ENCODE results near the gene FAM83E. TPM values are rescaled to one million over a fixed set of nuclear protein-coding genes. Genes with fewer than 3 reads are reported as not detected.

FAM83E gene
- total and polyA plus RNA-seq, 8 donors, result 1.2 to 3.4 (median 2.6) TPM

DNA sequence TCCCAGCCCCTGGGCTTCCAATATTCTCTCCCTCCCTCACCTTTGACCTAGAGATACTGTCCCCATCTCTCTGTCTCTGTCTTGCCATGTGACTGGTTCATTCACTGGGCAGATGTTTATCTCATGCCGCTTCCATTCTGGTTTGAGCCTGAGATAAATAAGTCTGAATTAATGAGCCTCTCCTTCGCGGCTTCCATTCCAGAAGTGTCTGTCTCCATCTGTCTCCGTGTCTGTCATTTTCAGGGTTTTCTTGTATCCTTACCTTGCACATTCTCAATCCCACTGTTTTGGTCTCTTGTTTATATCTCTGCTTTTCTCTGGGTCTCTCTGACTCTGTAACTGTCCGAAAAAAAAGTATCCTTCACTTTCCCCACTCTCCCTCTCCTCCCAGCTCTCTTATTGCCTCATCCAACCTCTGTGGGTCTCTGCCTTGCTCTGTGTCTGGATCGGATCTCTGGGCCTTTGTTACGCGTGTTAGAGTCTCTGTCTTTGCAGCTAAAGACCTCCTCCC lies 8.7 kb upstream of the FAM83E start:
- H3K4me1 ChIP-seq, result peaks cover 0 to 17% (median 0%) of the 10 kb centered on the region in 3 donors
- H3K9me3 ChIP-seq, result no peaks in the 10 kb centered on the region
- peak overlapping the region in 2 of 4 donors; percentile 30 to 51 for H3K4me3 ChIP-seq
- no peak for FAIRE-seq
- TF ChIP-seq, protein P1, sequence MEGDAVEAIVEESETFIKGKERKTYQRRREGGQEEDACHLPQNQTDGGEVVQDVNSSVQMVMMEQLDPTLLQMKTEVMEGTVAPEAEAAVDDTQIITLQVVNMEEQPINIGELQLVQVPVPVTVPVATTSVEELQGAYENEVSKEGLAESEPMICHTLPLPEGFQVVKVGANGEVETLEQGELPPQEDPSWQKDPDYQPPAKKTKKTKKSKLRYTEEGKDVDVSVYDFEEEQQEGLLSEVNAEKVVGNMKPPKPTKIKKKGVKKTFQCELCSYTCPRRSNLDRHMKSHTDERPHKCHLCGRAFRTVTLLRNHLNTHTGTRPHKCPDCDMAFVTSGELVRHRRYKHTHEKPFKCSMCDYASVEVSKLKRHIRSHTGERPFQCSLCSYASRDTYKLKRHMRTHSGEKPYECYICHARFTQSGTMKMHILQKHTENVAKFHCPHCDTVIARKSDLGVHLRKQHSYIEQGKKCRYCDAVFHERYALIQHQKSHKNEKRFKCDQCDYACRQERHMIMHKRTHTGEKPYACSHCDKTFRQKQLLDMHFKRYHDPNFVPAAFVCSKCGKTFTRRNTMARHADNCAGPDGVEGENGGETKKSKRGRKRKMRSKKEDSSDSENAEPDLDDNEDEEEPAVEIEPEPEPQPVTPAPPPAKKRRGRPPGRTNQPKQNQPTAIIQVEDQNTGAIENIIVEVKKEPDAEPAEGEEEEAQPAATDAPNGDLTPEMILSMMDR (IDR thresholded peaks at IDR 0.05), result no peak
- DNase-seq, result no peak
- intact Hi-C loops (cut with DNase I), result no loop called here
- WGBS, 2 donors, result 27 to 28% methylated on average over 8 of the region's 8 CpGs
- H3K27me3 ChIP-seq, result no peaks in the 10 kb centered on the region
- no peak for ATAC-seq
- H3K27ac ChIP-seq, result peak overlapping the region; percentile 20 to 69 (median 40)
- no peaks in the 10 kb centered on the region for H3K36me3 ChIP-seq

DNA sequence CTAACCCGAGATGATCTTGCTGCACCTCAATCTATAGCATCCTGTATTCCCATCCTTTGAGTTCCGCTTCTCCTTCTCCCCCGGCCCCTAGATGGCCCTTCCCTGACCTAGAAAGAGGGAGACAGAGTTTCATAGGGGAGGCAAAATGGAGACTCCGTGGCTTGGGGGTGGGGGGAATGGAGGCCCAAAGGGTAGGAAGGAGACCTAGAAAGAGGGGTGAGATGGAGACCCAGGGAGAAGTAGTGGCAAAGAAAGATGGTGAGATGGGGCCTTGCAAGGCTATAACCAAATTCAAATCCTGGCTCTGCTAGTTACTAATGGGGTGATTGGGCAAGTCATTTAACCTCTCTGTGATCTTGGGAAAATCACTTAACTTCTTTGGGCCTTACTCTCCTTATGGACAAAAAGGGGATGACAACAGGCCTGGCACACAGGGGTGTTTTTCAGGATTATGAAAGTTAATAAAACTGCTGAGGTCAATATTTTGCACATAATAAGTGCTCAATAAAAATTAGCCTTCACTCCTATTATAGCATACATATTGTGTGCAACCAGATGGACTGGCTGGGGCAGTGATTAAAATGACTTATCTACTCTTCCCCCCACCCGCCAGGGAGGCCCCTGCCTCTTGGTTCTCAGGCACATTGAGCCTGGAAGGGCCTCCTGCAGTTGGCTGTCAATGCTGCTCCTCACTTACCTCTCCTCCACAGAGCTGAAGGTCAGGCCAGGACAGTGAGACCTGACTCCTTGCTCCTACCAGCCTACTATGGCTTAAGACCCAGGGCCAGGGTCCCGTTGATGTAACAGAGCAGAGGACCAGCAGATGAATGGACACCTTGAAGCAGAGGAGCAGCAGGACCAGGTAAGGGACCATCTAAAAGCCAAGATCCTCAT lies 5.1 kb upstream of the FAM83E start:
- intact Hi-C loops (cut with DNase I), result no loop called here
- no peak for FAIRE-seq

DNA sequence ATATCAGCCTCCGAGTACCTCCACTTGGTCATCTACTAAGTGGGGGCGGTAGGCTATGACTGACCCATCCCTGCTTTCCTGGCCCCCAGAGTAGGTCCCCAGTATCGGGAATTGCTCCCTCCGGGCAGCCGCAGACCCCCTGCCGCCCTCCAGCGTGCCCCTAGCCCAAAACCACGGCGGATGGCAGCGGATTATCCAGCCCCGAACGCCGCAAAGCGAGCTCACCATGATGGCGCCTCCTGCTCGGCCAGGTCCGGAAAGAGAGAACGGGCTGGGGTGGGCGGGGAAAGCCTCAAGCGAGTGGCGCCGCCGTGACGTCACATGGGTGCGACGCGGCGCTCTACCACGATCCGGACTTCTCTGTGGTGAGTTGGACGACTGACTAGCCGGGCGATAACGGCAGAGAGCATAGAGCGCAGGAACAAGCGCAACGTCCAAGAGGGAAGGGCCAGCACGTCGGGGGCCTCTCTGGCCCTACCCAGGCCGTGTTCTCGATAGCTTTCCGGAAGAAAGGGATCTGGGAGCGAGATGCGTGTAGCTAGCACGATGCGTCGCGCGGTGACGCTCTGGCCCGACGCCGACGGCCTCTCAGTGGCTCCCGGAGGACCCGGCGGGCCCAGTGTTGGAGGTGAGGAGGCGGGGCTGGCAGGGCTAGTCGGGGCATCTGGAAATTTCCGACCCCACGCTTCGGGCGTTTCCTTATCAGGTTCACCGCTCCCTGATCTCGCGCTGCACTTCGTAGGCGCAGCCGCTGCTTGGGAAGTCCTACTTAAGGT lies 4.2 kb upstream of the FAM83E start, which contains the start of the genes RPL18 and SPHK2:
TSS of gene RPL18 (minus strand) at position 263 of the 776 bp plus-strand sequence. CDS start at position 228, 35 bp downstream.
TSS of gene SPHK2 (plus strand) at position 591 of the 776 bp plus-strand sequence. CDS start 1,009 bp downstream, outside the sequence.
- 0% methylated on average over 67 to 69 of the region's 69 CpGs for WGBS, 2 donors
- H3K9me3 ChIP-seq, result no peaks in the 10 kb centered on the region
- TF ChIP-seq, protein P1 (IDR thresholded peaks at IDR 0.05), result no peak
- ATAC-seq, result peak; percentile 83 to 88 (median 86)
- intact Hi-C loops (cut with DNase I), result no loop called here
- peaks cover 8 to 31% (median 12%) of the 10 kb centered on the region in 3 donors for H3K4me1 ChIP-seq
- H3K4me3 ChIP-seq, result peak within 1 kb of the TSS; percentile 63 to 93 (median 76)
- peaks cover 0 to 24% (median 22%) of the 10 kb centered on the region in 3 donors for H3K36me3 ChIP-seq
- DNase-seq, result peak; percentile 97 to 99 (median 98)
- peak; percentile 75 for FAIRE-seq
- peak within 1 kb of the TSS; percentile 73 to 89 (median 80) for H3K27ac ChIP-seq
- no peaks in the 10 kb centered on the region for H3K27me3 ChIP-seq

More for the DNA sequence above, 5.1 kb upstream of the FAM83E start:
- peaks cover 0 to 24% (median 20%) of the 10 kb centered on the region in 3 donors for H3K36me3 ChIP-seq
- peak overlapping the region; percentile 13 to 68 (median 50) for H3K4me3 ChIP-seq
- peak overlapping the region; percentile 73 to 89 (median 80) for H3K27ac ChIP-seq
- H3K9me3 ChIP-seq, result no peaks in the 10 kb centered on the region
- TF ChIP-seq, protein P1 (IDR thresholded peaks at IDR 0.05), result no peak
- no peak for ATAC-seq
- peaks cover 8 to 31% (median 12%) of the 10 kb centered on the region in 3 donors for H3K4me1 ChIP-seq
- WGBS, 2 donors, result 26 to 30% methylated on average over 6 of the region's 6 CpGs
- peak in 2 of 6 donors; percentile 34 to 36 for DNase-seq
- H3K27me3 ChIP-seq, result no peaks in the 10 kb centered on the region

DNA sequence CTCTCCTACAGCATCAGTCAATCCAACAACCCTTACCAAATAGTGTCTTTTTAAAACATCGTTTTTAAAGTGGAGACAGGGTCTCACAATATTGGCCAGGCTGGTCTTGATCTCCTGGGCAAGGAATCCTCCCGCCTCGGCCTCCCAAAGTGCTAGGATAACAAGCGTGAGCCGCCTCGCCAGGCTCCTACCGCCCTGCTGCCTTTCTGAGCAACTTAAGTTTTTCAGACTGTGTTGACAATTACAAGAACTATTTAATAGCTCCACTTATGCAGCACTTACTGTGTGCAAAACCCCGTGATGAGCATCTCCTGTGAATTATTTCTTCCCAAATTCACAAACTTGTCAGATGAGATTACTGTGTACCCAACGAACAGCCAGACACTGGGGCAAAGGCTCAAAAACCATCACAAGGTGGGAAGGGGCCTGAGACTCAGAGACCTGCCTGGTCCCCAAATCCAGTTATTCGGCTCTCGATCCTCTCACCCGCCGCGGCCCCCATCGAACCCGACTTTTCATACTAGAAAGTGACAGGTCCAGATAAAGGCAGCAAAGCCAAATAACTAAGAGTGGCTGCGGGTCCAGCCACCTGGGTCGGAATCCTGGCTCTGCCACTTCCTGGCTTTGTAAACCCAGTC lies 3.5 kb upstream of the FAM83E start:
- ATAC-seq (no peak), DNase-seq (peak in 4 of 6 donors; percentile 8 to 78 (median 62)), FAIRE-seq (no peak)
- WGBS, 2 donors, result 1% methylated on average over 18 of the region's 18 CpGs
- intact Hi-C loops (cut with DNase I), result no loop called here
- Histone ChIP-seq H3K27ac (peak overlapping the region; percentile 56 to 89 (median 80)), H3K36me3 (peaks cover 0 to 24% (median 22%) of the 10 kb centered on the region in 3 donors), H3K4me1 (peaks cover 8 to 27% (median 12%) of the 10 kb centered on the region in 3 donors), H3K9me3 (no peaks in the 10 kb centered on the region), H3K4me3 (peak overlapping the region; percentile 63 to 93 (median 76)), H3K27me3 (no peaks in the 10 kb centered on the region)
- TF ChIP-seq, protein P1 (IDR thresholded peaks at IDR 0.05), result no peak
